ENCODE data around the gene PRKCQ. TPM values are rescaled to one million over a fixed set of nuclear protein-coding genes. Genes with fewer than 3 reads are reported as not detected.

The PRKCQ gene
- total and polyA plus RNA-seq, 7 donors = 6.6 to 76.3 (median 33.8) TPM

- ATAC-seq (no peak), DNase-seq (no peak)
- Histone ChIP-seq H3K4me3 (no peak overlapping the region), H3K27me3 (ENCODE audit: insufficient read depth in 3 of 3, low read length in 2 of 3) (no peaks in the 10 kb centered on the region), H3K9me3 (no peaks in the 10 kb centered on the region), H3K4me1 (peaks cover 31% of the 10 kb centered on the region), H3K27ac (no peak overlapping the region), H3K36me3 (ENCODE audit: insufficient read depth in 1 of 2, low read depth in 1 of 2) (no peaks in the 10 kb centered on the region)
- intact Hi-C loops (cut with DNase I) = no loop called here
- TF ChIP-seq CTCF (IDR thresholded peaks at IDR 0.05) = no peak
- 73 to 82% (median 79%) methylated on average over 10 of the region's 10 CpGs for WGBS, 3 donors
Measured at GRCh38 chr10:6406220-6407033, 173.6 kb downstream of the PRKCQ start.

GRCh38 chr10:6405713-6406112 lies 174.4 kb downstream of the PRKCQ start:
- H3K36me3 ChIP-seq (ENCODE audit: insufficient read depth in 1 of 2, low read depth in 1 of 2) = no peaks in the 10 kb centered on the region
- H3K9me3 ChIP-seq = no peaks in the 10 kb centered on the region
- no peak overlapping the region for H3K4me3 ChIP-seq
- H3K4me1 ChIP-seq = peaks cover 38% of the 10 kb centered on the region
- no peaks in the 10 kb centered on the region for H3K27me3 ChIP-seq (ENCODE audit: insufficient read depth in 3 of 3, low read length in 2 of 3)
- TF ChIP-seq CTCF (IDR thresholded peaks at IDR 0.05) = no peak
- intact Hi-C loops (cut with DNase I) = no loop called here
- ATAC-seq (no peak), DNase-seq (no peak)
- no peak overlapping the region for H3K27ac ChIP-seq
- WGBS, 3 donors = 94 to 98% (median 96%) methylated on average over 3 of the region's 3 CpGs

GRCh38 chr10:6404127-6405072 lies 175.7 kb downstream of the PRKCQ start:
- Histone ChIP-seq H3K27ac (peak overlapping the region; percentile 37), H3K36me3 (ENCODE audit: insufficient read depth in 1 of 2, low read depth in 1 of 2) (no peaks in the 10 kb centered on the region), H3K27me3 (ENCODE audit: insufficient read depth in 3 of 3, low read length in 2 of 3) (no peaks in the 10 kb centered on the region), H3K4me3 (no peak overlapping the region), H3K4me1 (peaks cover 36% of the 10 kb centered on the region), H3K9me3 (no peaks in the 10 kb centered on the region)
- no peak for DNase-seq
- intact Hi-C loops (cut with DNase I) = loop anchor here (5.0 kb wide), 5 partner anchors 192 to 387 kb away; partner anchors contain the start of genes RBM17 (in 2 of the 2) and PFKFB3 (in 1 of the 2)
- ATAC-seq = no peak
- TF ChIP-seq CTCF (IDR thresholded peaks at IDR 0.05) = no peak
- WGBS, 3 donors = 79 to 90% (median 85%) methylated on average over 1 of the region's 1 CpG

GRCh38 chr10:6402960-6403359 lies 177.1 kb downstream of the PRKCQ start:
- intact Hi-C loops (cut with DNase I) = loop anchor here (1.0 to 5.0 kb wide), 6 partner anchors 191 to 386 kb away; partner anchors contain the start of genes RBM17 (in 2 of the 2) and PFKFB3 (in 1 of the 2)
- H3K36me3 ChIP-seq (ENCODE audit: insufficient read depth in 1 of 2, low read depth in 1 of 2) = no peaks in the 10 kb centered on the region
- H3K27ac ChIP-seq = peak overlapping the region; percentile 37
- WGBS, 3 donors = 53 to 73% (median 54%) methylated on average over 8 of the region's 8 CpGs
- DNase-seq = no peak
- no peak overlapping the region for H3K4me3 ChIP-seq
- no peak for TF ChIP-seq CTCF (IDR thresholded peaks at IDR 0.05)
- no peaks in the 10 kb centered on the region for H3K9me3 ChIP-seq
- ATAC-seq = peak in 1 of 4 donors; percentile 3
- H3K27me3 ChIP-seq (ENCODE audit: insufficient read depth in 3 of 3, low read length in 2 of 3) = no peaks in the 10 kb centered on the region
- peaks cover 28% of the 10 kb centered on the region for H3K4me1 ChIP-seq
